Epithelial cell of esophagus (primary cell): Measurements from ENCODE around the gene RNH1.
"Not testable (repeated sequence)": the region's sequence is repeated elsewhere in the genome, so short reads cannot be mapped to it uniquely, and the experiment has no call there.

Source experiments
- DNase-seq: peaks from one replicate; pipeline ENCODE4 v3.0.0; 2010; ENCODE audit warnings: low read depth
- H3K4me3 ChIP-seq: 2 replicates; pipeline ENCODE4 v1.5.1; 2011; ENCODE audit warnings: mild to moderate bottlenecking, low read length, control low read depth
- TF ChIP-seq, protein P1 (sequence below): IDR thresholded peaks from 2 replicates; pipeline ENCODE4 v1.5.1; 2011; ENCODE audit warnings: low read depth, mild to moderate bottlenecking, low read length, control low read depth, inconsistent platforms; ENCODE audit not compliant: insufficient read depth; ENCODE audit errors: missing control alignments

The RNH1 gene

GRCh38 chr11:528166-528814 is 21.2 kb upstream of the RNH1 start:
- TF ChIP-seq, protein P1, sequence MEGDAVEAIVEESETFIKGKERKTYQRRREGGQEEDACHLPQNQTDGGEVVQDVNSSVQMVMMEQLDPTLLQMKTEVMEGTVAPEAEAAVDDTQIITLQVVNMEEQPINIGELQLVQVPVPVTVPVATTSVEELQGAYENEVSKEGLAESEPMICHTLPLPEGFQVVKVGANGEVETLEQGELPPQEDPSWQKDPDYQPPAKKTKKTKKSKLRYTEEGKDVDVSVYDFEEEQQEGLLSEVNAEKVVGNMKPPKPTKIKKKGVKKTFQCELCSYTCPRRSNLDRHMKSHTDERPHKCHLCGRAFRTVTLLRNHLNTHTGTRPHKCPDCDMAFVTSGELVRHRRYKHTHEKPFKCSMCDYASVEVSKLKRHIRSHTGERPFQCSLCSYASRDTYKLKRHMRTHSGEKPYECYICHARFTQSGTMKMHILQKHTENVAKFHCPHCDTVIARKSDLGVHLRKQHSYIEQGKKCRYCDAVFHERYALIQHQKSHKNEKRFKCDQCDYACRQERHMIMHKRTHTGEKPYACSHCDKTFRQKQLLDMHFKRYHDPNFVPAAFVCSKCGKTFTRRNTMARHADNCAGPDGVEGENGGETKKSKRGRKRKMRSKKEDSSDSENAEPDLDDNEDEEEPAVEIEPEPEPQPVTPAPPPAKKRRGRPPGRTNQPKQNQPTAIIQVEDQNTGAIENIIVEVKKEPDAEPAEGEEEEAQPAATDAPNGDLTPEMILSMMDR = no peak
- H3K4me3 ChIP-seq = no peak overlapping the region

DNA sequence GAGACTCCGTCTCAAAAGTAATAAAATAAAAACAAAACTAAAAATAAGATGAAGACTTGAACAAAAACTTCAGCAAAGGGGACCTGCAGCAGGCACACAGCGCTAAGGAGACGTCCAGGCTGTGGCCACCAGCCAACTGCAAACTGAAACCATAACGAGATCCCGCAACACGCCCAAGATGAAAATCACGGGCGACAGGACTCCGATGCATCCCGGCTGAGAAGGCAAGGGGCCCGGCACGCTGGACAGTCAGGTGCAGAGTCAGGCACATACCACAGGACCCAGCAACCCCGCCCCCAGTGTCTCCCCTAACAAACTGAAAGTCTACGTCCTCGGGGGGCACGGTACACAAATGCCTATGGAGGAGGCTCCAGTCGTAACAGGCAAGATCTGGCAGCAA is 19.1 kb upstream of the RNH1 start:
- H3K4me3 ChIP-seq = no peak overlapping the region
- TF ChIP-seq, protein P1 = no peak
- no peak for DNase-seq

More at GRCh38 chr11:528166-528814, 21.2 kb upstream of the RNH1 start:
- DNase-seq = no peak

DNA sequence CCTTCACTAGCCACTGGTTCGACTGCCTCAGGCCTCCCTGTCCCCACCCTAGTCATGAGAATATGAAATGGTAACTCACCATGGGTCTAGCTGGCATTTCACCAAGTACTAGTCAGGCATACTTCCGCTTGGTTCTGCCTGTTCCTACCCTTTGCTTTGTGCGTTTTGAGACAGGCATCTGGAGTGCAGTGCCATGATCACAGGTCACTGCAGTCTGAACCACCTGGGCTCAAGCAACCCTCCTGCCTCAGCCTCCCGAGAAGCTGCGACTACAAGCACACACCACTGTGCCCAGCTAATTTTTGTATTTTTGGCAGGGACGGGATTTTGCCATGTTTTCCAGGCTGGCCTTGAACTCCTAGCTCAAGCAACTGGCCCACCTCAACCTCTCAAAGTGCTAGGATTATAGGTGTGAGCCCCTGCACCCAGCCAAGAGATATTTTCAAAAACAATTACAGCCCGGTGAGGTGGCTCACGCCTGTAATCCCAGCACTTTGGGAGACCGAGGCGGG is 14.2 kb upstream of the RNH1 start:
- TF ChIP-seq, protein P1 = no peak
- H3K4me3 ChIP-seq = no peak overlapping the region
- DNase-seq = no peak

DNA sequence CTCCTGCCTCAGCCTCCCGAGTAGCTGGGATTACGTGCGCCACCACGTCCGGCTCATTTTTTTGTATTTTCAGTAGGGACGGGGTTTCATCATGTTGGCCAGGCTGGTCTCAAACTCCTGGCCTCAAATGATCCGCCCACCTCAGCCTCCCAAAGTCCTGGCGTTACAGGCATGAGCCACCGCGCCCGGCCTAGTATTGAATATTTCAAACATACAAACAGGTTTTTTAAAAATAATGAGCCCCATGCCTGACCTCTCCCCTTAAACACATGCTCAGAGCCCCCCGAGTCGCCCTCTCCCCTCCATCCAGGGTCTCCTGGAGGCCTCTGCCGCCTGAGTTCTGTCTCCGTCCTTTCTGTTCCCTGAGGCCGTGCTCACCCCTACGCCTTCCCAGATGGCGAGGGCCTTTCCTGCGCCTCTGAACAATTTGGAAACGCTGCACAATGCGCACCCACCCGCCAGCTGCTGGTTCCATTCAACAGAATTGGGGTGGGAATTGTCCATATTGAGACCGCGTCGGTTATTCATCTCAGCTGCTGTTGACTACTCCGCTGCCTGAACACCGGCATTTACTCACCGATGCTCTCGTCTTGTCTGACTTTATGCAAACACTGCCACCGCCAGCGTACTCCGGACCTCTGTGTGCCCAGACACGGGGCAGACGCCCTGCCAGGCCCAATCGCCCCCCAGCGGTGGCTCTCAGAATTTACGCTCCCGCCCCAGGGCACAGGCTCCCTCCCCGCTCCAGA is 13.6 kb upstream of the RNH1 start:
- no peak for DNase-seq
- TF ChIP-seq, protein P1 = no peak

GRCh38 chr11:518463-519202 is 11.6 kb upstream of the RNH1 start:
- TF ChIP-seq, protein P1 = peak; percentile 32
- H3K4me3 ChIP-seq = peak overlapping the region; percentile 33
- peak; percentile 98 for DNase-seq

More for the DNA sequence above, 13.6 kb upstream of the RNH1 start:
- no peak overlapping the region for H3K4me3 ChIP-seq

- DNase-seq, H3K4me3 ChIP-seq: not testable (repeated sequence)
These were observed 10.1 kb upstream of the RNH1 start for GRCh38 chr11:516918-517685.

DNA sequence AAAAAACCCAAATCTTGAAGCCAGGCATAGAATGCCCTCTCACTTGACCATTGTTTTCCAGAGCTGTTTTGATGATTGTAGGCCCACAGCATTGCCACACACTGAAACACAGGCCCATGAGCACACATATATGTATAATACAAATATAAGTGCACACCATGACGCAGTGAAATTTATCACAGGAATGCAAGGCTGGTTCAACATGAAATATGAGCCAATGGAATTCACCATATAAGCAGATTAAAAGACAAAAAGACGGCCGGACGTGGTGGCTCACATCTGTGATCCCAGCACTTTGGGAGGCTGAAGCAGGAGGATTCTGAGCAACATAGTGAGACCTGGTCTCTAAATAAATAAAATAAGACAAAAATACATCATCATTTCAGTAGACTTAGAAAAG is 9.4 kb upstream of the RNH1 start:
- no peak overlapping the region for H3K4me3 ChIP-seq
- DNase-seq = no peak
- TF ChIP-seq, protein P1 = no peak
